GM19467 (cell line): ENCODE results near the gene KPNA1.
"Not testable (repeated sequence)": the region's sequence is repeated elsewhere in the genome, so short reads cannot be mapped to it uniquely, and the experiment has no call there.

Source experiments
- ATAC-seq: cut with Tn5 transposase; IDR thresholded peaks from one replicate; pipeline ENCODE4 v1.9.1; 2021; ENCODE audit warnings: mild to moderate bottlenecking, moderate library complexity; ENCODE audit not compliant: unreplicated experiment

The KPNA1 gene

GRCh38 chr3:122520861-122521260 is 6.1 kb upstream of the KPNA1 start:
- no peak for ATAC-seq

GRCh38 chr3:122519693-122520092 is 5.0 kb upstream of the KPNA1 start:
- ATAC-seq: no peak

DNA sequence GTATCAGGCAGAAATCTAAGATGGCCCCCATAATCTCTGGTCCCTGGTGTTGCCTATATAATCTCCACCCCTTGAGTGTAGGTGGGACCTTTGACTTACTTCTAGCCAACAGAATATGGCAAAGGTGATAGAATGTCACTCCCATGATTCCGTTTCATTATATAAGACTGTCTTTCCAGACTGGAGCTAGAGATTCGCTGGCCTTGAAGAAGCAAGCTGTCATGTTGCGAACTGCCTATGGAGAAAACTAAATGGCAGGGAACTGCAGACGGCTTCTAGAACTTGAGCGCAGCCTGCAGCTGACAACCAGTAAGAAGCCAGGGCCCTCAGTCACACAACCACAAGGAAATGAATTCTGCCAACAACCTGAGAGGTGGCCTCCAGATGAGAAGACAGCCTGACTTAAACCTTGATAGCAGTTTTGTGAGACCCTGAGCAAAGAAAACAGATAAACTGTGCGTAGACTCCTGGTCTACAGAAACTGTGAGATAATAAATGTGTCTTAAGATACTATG is 2.2 kb upstream of the KPNA1 start:
- no peak for ATAC-seq

DNA sequence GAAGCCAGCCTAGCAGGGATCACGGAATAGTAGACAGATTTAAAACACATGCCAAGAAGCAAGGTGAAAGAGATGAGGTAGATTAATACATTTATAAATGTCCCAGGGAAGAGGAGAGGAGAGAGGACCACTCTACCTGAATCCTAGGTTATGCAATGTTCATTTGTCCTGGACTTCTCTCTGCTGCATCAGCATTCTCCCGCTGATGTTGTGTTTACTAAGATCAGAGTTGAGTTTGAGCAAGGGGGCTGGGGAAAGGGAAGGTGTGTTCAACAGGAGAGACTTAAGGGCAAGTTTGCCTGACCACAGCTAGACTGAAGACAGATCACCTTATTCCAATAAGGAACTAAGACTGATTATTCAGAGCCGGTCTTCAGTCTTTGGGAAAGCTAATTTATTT is 1.1 kb upstream of the KPNA1 start:
- no peak for ATAC-seq

GRCh38 chr3:122515020-122515468 is 305 bp upstream of the KPNA1 start:
- no peak for ATAC-seq

GRCh38 chr3:122513386-122514122 is 1.2 kb downstream of the KPNA1 start:
- ATAC-seq: no peak

- ATAC-seq: no peak
Observed at GRCh38 chr3:122512284-122512683, 2.5 kb downstream of the KPNA1 start.

DNA sequence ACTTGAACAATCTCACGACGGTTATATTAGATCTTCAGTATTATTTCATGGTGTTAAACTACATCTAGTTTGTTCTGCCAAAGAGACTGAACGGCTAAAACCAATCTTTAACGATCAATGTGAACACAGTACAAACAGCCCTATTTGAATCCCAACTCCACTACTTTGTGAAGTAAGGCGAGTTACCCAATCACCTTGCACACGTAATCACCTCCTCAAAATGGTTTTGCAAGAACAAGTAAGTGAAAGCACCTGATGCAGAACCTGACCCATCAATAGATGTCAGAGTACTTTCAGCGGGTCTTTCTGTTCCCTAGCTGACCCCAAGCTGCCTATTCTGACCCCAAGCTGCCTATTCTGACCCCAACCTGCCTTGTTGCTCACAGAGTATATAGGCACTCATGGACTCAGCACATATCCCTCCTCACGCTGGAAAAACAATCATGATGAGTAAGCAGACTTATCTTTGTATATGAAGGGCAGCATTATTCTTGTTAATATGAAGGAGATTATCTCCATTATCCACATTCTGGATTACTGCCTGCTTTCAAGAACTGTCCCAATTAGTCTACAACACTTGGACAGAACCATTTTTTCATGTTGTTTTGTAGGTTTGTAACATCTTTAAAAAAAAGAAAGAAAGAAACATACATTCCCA is 3.7 kb downstream of the KPNA1 start:
- ATAC-seq: no peak

DNA sequence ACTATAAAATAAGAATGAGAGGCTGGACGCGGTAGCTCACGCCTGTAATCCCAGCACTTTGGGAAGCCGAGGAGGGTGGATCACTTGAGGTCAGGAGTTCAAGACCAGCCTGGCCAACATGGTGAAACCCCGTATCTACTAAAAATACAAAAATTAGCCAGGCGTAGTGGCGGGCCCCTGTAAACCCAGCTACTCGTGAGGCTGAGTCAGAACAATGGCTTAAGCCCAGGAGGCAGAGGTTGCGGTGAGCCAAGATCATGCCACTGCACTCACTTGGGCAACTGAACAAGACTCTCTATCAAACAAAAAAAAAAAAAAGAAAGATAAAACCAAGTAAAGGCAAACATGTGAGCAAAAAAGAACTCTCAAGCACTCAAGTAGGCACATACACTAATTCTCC is 5.8 kb downstream of the KPNA1 start:
- not testable (repeated sequence) for ATAC-seq

DNA sequence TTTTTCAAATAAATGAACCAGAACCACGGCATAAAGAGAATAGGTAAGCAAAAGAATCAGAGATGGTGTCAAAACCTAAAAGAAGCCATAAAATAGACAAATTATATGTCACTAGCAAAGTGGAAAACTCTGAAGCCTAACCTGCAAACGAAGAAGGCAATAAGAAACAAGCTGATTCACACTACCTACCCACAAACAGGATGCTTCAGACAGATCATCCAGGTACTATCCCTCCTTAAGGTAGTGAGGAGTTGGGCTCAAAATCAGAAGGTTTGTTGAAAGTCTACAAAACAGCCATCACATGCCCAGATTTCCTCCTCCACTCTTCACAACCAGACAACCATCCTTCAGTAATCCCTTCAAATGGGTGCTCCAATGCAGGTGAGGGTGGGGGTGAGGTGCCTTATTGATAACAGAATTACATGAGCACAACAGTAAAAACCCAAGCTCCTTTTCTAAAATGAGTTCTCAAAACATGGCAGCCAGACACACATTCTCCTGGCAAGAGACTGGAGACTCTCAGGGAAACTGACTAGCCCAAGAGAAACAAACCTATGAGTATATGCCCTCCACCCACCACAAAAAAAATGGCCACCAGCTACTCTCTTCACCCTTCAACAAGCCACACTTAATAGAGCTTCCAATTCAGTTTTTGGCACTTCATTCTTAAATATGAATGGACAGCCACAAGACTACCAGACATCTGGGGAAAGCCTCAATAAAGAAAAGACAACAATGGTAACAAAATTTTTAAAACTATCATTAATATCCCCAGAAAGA is 6.4 kb downstream of the KPNA1 start:
- ATAC-seq: no peak

- ATAC-seq: no peak
Observed at GRCh38 chr3:122506450-122506849, 8.3 kb downstream of the KPNA1 start.

GRCh38 chr3:122505676-122506075 is 9.1 kb downstream of the KPNA1 start:
- no peak for ATAC-seq

- no peak for ATAC-seq
Observed at GRCh38 chr3:122502941-122503340, 11.8 kb downstream of the KPNA1 start.

DNA sequence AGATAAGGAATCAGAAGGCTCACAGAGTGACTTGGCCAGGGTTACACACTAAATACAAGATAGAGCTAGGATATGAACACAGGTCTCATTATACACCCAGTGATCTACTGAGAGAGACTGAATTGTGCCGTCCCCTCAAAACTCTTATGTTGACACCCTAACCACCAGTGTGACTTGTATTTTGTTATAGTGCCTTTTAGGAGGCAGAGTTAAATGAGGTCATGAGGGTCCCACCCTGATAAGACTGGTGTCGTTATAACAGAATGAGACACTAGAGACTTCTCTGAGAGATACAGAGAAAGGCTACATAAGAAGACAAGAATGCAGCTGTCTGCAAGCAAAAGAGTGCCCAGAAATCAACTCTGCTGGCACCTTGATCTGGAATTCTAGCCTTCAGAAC is 12.6 kb downstream of the KPNA1 start:
- ATAC-seq: no peak

DNA sequence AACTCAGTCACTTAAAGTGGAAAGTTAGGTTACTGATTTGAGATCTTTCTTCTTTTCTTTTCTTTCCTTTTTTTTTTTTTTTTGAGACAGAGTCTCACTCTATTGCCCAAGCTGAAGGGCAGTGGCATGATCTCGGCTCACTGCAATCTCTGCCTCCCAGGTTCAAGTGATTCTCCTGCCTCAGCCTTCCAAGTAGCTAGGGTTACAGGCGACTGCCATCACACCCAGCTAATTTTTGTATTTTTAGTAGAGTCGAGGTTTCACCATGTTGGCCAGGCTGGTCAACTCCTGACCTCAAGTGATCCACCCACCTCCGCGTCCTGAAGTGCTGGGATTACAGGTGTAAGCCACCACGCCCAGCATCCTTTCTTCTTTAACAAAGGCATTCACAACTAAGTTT is 13.8 kb downstream of the KPNA1 start:
- ATAC-seq: not testable (repeated sequence)

GRCh38 chr3:122498152-122498551 is 16.6 kb downstream of the KPNA1 start:
- ATAC-seq: no peak

DNA sequence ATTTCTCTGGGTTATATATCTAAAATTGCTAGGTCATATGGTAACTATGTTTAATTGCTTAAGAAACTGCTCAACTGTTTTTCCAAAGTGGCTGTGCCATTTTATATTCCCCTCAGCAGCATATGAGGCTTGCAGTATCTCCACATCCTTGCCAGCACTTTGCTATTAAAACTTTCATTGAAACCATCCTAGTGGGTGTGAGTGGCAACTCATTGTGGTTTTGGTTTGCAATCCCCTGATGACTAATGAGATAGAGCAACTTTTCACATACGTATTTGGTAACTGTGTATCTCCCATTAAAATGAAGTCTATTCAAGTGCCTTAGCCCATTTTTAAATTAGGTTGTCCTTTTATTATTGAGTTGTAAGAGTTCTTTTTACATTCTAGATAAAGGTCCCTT is 17.3 kb downstream of the KPNA1 start:
- ATAC-seq: peak; percentile 87

DNA sequence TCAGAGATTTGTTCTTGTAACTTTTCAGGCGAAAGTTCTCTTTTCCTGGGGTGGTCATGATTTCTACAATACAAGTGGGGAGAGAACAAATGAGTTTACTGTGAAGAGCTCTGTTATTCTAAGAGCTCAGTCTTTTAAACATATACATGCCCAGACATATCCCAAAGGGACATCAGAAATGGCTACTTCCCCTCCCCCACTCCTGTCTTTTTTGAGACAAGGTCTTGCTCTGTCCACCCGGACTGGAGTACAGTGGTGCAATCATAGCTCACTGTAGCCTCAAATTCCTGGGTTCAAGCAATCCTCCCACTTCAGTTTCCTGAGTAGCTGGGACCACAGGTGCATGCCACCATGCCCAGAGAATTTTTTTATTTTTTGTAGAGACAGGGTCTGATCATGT is 18.2 kb downstream of the KPNA1 start:
- no peak for ATAC-seq

GRCh38 chr3:122493296-122493695 is 21.4 kb downstream of the KPNA1 start:
- ATAC-seq: no peak

DNA sequence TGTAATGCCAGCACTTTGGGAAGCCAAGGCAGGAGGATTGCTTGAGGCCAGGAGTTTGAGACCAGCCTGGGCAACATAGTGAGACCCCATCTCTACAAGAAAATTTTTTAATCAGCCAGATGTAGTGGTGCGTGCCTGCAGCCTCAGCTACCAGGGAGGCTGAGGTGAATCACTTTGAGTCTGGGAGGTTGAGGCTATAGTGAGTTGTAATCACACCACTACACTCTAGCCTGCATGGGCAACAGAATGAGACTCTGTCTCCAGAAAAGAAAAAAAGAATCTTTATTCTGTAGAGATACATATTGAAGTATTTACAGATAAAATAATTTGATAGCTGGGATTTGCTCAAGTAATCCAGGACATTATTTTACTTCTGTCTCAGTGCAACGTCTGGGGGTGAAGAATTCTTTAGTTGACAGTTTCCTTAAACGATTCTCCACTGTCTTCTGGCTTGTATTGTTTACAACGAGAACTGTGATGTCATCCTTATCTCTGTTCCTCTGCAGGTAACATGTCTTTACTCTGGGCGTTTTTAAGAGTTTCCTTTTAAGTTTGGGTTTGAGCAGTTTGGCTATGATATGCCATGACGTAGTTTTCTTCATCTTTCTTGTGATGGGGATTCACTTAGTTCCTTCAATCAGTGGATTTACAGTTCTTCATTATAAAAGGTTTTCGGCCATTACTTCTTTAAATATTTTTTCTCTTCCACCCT is 26.3 kb downstream of the KPNA1 start:
- no peak for ATAC-seq

DNA sequence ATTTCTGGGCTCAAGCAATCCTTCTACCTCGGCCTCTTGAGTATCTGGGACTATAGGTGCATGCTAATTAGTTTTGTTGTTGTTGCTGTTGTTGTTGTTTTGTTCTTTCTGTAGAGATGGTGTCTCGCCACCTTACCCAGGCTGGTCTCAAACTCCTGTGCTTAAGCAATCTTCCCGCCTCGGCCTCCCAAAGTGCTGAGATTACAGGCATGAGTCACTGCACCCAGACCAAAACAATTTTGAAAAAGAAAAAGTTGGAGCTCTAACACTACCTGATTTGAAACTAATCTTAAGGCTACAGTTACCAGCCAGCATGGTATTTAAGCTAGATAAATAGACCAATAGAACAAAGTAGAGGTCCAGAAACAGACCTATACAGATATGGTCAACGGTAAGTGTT is 29.8 kb downstream of the KPNA1 start:
- ATAC-seq: no peak
